Glomerular visceral epithelial cell (primary cell): ENCODE measurements around the gene MILR1.
"Not testable (repeated sequence)": the region's sequence is repeated elsewhere in the genome, so short reads cannot be mapped to it uniquely, and the experiment has no call there.

Experiments
- DNase-seq: peaks from one replicate; pipeline ENCODE4 v3.0.0-alpha.2; 2016; ENCODE audit errors: extremely low spot score

MILR1 gene, protein sequence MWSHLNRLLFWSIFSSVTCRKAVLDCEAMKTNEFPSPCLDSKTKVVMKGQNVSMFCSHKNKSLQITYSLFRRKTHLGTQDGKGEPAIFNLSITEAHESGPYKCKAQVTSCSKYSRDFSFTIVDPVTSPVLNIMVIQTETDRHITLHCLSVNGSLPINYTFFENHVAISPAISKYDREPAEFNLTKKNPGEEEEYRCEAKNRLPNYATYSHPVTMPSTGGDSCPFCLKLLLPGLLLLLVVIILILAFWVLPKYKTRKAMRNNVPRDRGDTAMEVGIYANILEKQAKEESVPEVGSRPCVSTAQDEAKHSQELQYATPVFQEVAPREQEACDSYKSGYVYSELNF

DNA sequence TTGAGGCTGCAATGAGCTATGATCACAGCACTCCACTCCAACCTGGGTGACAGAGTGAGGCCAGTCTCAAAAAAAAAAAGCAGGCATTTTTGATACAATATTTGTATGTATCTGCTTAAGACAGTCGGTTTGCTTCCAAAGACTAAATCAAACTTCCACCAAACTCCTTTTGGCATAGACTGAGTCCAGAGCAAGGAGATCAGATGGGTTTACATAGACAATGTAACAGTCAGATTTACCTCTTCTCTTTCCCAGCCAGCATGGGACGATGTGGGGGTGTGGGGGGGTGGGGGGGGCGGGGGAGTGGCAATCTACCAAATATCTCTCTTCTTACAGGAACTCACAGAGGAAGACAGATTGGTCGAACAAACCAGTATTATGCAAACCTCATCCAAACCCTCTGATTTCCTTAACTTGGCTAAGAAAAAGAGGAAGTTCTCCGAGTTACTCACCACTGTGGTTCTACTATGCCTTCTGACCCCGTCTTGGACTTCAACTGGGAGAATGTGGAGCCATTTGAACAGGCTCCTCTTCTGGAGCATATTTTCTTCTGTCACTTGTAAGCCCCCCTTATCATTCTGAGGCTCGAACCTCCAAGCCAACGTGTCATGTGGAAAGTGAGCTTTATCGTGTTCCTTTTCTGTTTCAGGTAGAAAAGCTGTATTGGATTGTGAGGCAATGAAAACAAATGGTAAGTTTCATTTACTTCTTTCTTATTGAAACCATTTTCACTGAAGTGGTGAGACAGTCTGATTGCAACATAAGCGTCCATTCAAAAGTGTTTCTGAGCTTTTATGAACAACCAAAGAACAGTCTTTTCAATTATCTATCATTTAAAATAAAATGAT lies at the start of gene MILR1:
Gene MILR1, plus strand, starts transcription at position 451 of the 848 bp plus-strand sequence. Its CDS starts 54 bp downstream, at position 505.
- DNase-seq = peak; percentile 84

GRCh38 chr17:64399767-64400156 lies 49.2 kb upstream of the MILR1 start:
- DNase-seq = no peak

DNA sequence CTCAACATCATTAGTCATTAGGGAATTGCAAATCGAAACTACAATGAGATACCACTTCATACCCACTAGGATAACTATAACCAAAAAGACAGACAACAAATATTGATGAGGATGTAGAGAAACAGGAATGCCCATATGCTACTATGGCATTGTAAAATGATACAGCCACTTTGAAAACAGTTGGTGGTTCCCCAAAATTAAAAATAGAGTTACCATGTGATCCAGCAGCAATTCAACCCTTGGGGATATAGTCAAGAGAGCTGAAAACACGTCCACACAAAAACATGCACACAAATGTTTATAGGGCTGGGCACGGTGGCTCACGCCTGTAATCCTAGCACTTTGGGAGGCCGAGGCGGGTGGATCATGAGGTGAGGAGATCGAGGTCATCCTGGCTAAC lies 48.3 kb upstream of the MILR1 start:
- no peak for DNase-seq

GRCh38 chr17:64401244-64401860 lies 47.6 kb upstream of the MILR1 start:
- DNase-seq = no peak

DNA sequence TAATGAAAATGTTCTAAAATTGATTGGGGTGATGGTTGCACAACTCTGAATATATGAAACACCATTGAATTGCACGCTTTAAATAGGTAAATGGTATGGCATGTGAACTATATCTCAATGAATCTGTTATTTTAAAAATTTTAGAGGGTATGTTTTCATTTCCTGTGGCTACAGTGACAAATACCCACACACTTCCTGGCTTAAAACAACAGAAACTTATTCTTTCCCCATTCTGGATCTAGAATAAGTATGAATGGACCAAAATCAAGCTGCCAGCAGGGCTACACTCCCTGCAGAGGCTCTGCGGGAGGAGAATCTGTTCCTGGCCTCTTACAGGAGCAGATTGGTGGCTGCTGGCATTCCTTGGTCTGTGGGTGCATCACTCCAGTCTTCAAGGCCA lies 47.0 kb upstream of the MILR1 start:
- DNase-seq = no peak

GRCh38 chr17:64402469-64402868 lies 46.4 kb upstream of the MILR1 start:
- DNase-seq = no peak

GRCh38 chr17:64403881-64404460 lies 44.9 kb upstream of the MILR1 start:
- no peak for DNase-seq

DNA sequence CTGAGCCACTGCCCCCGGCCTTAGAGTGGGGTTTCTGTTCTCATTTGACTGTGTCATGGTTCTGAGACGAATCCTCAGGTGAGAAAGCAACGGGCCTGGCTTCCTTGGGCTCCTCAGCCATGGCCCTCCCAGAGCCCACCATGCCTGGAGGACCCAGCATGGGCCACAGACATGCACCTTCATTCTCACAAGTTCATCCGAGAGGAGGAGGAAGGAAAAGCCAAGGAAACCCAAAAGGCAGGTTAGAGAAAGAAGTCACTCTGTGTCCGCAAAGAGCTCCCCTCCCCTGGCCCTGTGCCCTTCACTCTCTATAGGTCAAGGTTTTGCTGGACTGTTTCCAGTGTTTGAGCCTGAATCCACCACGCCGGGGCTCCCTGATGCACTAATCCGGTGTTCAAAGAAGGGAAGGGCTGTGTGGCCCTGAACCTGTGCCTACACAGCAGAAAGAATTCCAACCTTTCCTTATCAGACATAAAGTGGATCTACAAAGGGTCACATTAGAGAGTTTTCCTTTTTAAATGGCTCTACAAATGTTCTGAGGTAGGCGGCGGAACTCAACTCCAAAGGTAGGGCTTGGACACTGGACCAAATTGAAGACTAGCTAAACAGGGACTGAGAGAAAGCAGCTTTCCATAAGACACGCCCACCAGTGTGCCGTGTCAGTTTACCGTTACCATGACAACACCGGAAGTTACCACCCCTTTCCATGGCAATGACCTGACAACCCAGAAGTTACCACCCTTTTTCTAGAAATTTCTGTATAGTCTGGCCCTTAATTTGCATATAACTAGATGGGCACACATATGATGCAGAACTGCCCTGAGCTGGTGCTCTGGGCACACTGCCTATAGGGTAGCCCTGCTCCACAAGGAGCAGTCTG lies 42.4 kb upstream of the MILR1 start:
- DNase-seq = no peak

DNA sequence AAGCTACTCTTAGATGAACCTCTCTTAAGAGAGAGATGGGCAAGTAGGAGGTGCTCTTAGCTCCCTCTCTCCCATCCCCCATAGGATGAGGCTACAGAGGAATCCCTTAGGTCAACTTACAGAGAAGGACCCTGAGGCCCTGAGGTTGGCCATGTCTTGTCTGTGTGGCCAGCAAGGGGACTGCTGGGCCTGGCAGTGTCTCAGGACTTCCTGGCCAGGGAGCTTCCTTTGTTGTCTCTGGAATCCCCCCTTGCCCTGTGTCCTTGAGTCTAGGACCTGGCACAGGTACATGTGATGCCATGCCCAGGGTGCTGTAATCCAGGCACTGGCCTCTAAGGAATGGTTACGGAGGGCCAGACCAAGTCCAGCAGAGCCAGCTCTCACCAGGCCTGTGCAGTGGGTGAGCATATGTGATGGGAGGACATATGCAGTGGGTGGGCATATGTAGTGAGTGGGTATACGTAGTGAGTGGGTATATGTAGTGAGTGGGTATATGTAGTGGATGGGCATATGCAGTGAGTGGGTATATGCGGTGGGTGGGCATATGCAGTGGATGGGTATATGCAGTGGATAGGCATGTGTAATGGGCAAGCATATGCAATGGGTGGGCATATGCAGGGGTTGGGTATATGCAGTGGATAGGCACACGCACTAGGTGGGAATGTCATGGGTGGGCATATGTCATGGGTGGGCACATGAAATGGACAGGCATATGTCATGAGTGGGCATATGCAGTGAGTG lies 38.0 kb upstream of the MILR1 start:
- DNase-seq = no peak

DNA sequence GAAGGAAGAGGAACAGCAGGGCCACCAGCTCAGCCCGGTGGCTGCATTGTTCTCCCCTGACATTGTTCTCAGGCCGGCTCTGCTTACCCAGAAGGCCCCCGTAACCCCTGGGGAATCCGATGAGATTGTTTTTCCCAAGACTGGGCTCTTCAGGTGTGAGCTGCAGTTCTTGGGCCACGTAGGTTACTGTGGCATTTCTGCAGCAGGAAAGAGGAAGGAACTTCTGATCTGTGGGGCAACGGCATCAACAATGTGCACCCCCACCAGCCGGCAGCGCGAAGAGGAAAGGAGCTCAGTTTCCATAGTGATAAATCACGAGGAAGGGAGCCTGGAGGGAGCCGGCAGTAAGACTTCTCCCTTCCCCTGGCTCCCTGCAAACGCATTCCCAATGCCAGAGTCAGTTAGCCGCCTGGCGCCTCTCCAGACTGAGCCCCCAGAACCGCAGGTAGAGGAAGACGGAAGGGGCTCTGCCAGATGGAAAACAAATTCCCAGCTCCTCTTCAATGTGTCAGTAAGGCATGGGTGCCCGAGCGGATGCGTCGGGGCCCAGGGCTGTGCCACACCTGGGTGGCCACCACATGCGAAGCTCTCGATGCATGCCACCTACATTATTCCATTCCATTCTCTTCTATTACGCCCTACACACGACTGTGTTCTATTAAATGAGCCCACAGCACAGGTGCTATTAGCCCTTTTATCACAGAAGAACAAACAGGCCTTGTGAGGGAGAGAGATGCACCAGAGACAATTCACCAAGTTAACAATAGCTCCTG lies 36.7 kb upstream of the MILR1 start:
- DNase-seq = no peak

DNA sequence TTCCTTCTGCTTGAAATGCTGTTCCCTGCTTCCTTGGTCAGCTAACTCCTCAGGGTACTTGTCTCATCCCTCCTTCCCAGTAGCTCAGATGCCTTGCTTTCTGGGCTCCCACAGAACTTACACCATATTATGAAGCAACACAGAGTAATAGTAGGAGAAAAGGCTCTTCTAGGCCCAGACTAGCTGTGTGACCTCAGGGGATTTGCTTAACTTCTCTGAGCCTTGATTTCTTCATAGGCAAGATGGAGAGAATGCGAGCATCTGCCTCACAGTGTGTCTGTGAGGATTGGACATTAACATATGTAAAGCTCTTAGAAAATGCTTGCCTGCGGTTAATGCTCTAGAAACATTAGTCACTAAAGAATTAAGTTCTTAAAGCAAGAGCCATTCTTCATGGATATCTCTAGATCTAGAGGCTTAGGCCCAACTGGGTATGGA lies 36.0 kb upstream of the MILR1 start:
- DNase-seq = no peak

DNA sequence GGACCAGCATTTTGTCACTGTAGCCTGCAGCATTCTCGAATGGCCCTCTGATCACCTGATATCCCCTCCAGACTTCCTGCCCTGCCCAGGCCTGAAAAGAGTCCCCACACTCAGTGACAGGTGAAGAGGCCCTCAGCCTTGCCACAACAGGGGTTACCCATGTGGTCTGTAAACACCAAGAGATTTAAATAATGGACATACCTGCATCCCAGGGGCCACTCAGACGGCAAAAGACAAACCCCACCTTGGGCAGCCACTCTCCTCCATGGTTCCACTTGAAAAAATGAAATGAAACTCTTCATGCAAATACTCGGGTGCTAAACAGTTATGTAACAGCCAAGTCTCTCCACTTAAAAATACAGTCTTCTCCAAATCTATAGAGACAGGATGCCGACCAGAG lies 35.4 kb upstream of the MILR1 start:
- no peak for DNase-seq

- peak; percentile 65 for DNase-seq
Measured at GRCh38 chr17:64418506-64419339, 30.2 kb upstream of the MILR1 start.

GRCh38 chr17:64420143-64420670 lies 28.7 kb upstream of the MILR1 start:
- DNase-seq = peak; percentile 77

DNA sequence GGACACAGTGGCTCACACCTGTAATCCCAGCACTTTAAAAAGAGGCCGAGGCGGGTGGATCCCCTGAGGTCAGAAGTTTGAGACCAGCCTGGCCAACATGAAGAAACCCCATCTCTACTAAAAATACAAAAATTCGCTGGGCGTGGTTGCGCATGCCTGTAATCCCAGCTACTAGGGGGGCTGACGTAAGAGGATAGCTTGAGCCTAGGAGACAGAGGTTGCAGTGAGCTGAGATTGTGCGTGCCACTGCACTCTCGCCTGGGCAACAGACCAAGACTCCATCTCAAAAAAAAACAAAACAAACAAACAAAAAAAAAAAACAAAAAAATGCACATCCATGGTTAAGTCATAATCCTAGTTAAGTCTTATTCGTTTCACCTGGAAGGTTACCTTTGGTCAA lies 26.8 kb upstream of the MILR1 start:
- DNase-seq = not testable (repeated sequence)

GRCh38 chr17:64423881-64424280 lies 25.0 kb upstream of the MILR1 start:
- DNase-seq = peak; percentile 68

- DNase-seq = no peak
Measured at GRCh38 chr17:64424324-64424849, 24.5 kb upstream of the MILR1 start.

DNA sequence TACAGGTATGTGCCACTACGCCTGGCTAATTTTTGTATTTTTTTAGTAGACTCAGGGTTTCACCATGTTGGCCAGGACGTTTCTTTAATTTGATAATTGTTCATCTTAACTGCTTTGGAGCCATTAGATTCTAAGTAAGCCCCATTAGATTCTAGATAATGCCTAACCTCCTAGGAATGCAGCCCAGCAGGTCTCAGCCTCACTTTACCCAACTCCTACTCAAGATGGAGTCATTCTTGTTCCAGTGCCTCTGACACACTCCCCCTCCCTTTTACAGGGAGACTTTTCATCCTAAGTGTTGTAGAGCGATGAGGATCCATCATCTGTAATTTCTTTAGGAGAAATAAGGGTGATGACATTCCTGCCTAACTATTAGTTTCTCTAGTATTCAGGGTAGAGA lies 23.7 kb upstream of the MILR1 start:
- no peak for DNase-seq
